Kidney (tissue), 14 donors: ENCODE measurements around the gene NPHP4. TPM values are rescaled to one million over a fixed set of nuclear protein-coding genes. Genes with fewer than 3 reads are reported as not detected.
A peak's percentile ranks its signal among the peaks of the same experiment; 100 is the strongest.

ENCODE experiments used
- DNase-seq, 5 donors: peaks; one replicate each; pipeline ENCODE4 v3.0.0-alpha.2; 2013 to 2020
- FAIRE-seq: peaks from 2 replicates; lab custom pipeline; 2012; peaks lifted over from hg19 to GRCh38; lab: Jason Lieb, UNC
- H3K27ac ChIP-seq, 2 donors: one replicate each; pipeline ENCODE4 v1.7.0; 2013; ENCODE audit warnings: low read depth in 2 of 2, low read length in 2 of 2, inconsistent platforms in 1 of 2
- H3K27me3 ChIP-seq: one replicate; pipeline ENCODE4 v1.7.1; 2013; ENCODE audit warnings: low read length, inconsistent platforms; ENCODE audit not compliant: control insufficient read depth, insufficient read depth
- H3K36me3 ChIP-seq, 3 donors: one replicate each; pipeline versions ENCODE4 v1.7.0 to v1.7.1; 2013; ENCODE audit warnings: low read length in 3 of 3, control low read depth in 1 of 3, inconsistent platforms in 1 of 3; ENCODE audit not compliant: insufficient read depth in 3 of 3, control insufficient read depth in 2 of 3
- H3K4me1 ChIP-seq, 3 donors: one replicate each; pipeline versions ENCODE4 v1.7.0 to v1.7.1; 2013; ENCODE audit warnings: low read length in 3 of 3, inconsistent platforms in 1 of 3, low read depth in 1 of 3; ENCODE audit not compliant: control insufficient read depth in 2 of 3, insufficient read depth in 2 of 3
- H3K4me3 ChIP-seq, 3 donors: one replicate each; pipeline versions ENCODE4 v1.7.0 to v1.8.1; 2013; ENCODE audit warnings: low read length in 3 of 3, control low read depth in 1 of 3, inconsistent platforms in 1 of 3
- H3K9ac ChIP-seq, 3 donors: one replicate each; pipeline versions ENCODE4 v1.7.0 to v1.7.1; 2013; ENCODE audit warnings: low read length in 3 of 3, control low read depth in 1 of 3, inconsistent platforms in 1 of 3
- H3K9me3 ChIP-seq, 3 donors: one replicate each; pipeline versions ENCODE4 v1.7.0 to v1.7.1; 2013; ENCODE audit warnings: low read length in 3 of 3, control low read depth in 1 of 3, inconsistent platforms in 1 of 3; ENCODE audit not compliant: control insufficient read depth in 2 of 3, insufficient read depth in 1 of 3
- CTCF ChIP-seq: IDR thresholded peaks from 3 replicates; pipeline ENCODE4 v1.5.1; 2012; ENCODE audit warnings: mild to moderate bottlenecking, moderate library complexity, borderline replicate concordance; ENCODE audit not compliant: insufficient read depth; ENCODE audit errors: extremely low read depth
- intact Hi-C: fragments of 100-400 bp; cut with DNase I; formaldehyde crosslinking; loops from one replicate; pipeline ENCODE4 v1.11.1; 2022
- polyA plus RNA-seq: library from polyadenylated mRNA; stranded (reverse); fragments of 350-450 nt; fragmentation: Illumina TruSeq; extraction: RNeasy Lipid Tissue Mini Kit (QIAGEN cat#74804); gene quantifications from one replicate; pipeline ENCODE4 v1.2.3, GENCODE V29; 2014; ENCODE audit warnings: low read depth, low replicate concordance; ENCODE audit not compliant: insufficient read depth
- total RNA-seq: library from RNA; stranded (reverse); fragmentation: NEBNext Ultra II Directional; extraction: Animal tissue kit (Norgen Biotek cat#: 25700); gene quantifications from one replicate; pipeline ENCODE4 v1.2.1, GENCODE V29; 2021
- donor health status: control.
- donor health status: control.
- donor health status: control.
- donor health status: control.
- donor health status: control.
- donor health status: DM: yes; HTN: yes; CAD: no.
- donor health status: Normal renal cell carcinoma (clear cell type).

Gene NPHP4
- total and polyA plus RNA-seq, 2 donors from 2014 or later: 2.9 to 16.1 TPM

DNA sequence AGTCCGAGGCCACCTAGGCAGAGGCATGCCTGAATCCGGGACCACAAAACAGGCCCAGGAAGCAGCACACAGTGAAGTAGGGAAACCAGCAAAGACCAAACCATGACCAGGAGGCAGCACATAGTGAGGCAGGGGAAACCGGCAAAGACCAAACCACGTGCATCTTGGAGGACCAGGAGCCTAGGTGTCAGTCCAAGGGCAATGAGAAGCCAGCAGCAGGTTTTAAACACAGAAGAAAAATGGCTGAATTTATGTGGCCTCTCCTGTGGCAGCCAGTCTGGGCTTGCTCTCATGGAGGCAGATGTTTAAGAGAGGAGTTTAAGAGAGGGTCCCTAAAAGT lies 42.5 kb downstream of the NPHP4 start:
- H3K27me3 ChIP-seq: no peaks in the 10 kb centered on the region
- DNase-seq (no peak), FAIRE-seq (no peak)
- no peak overlapping the region for H3K27ac ChIP-seq
- H3K36me3 ChIP-seq: peaks cover 0 to 9% (median 2%) of the 10 kb centered on the region in 3 donors
- no peaks in the 10 kb centered on the region for H3K4me1 ChIP-seq
- no peak overlapping the region for H3K4me3 ChIP-seq
- TF ChIP-seq CTCF: no peak
- intact Hi-C loops: no loop called here
- H3K9me3 ChIP-seq: no peaks in the 10 kb centered on the region
- H3K9ac ChIP-seq: no peak overlapping the region

DNA sequence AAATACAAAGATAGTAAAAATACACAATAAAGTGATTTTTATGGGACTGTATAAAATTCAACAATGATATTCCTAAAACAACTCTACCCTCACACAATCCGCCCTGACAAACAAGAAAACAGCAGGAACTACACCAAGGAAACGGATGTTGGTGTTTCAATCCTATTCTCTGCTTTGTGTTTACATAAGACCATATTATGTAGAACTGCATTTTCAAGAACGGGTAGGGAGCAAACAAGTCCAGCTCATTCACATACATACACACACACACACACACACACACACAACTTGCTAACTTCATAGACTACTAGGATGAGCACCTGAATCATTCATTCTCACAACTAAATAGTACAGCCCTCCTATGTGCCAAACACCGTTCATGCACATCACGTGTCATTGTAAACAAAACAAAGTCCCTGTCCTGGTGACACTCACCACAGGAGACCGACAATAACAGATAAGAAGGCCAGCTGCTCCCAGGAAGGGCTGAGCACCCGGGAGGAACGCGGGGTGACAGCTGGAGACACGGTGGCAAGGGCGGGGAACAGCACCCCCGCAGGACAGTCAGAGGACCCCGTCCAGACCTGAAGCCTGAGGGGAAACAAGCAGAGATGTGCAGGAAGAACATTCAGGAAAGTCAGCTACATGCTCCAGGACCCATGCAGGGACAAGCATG lies 43.0 kb downstream of the NPHP4 start:
- Histone ChIP-seq H3K36me3 (peaks cover 0 to 9% (median 2%) of the 10 kb centered on the region in 3 donors), H3K9ac (no peak overlapping the region), H3K9me3 (no peaks in the 10 kb centered on the region), H3K4me3 (no peak overlapping the region), H3K27ac (no peak overlapping the region), H3K27me3 (no peaks in the 10 kb centered on the region), H3K4me1 (no peaks in the 10 kb centered on the region)
- intact Hi-C loops: no loop called here
- no peak for FAIRE-seq
- no peak for TF ChIP-seq CTCF
- peak in 1 of 5 donors; percentile 18 for DNase-seq

- H3K4me1 ChIP-seq: no peaks in the 10 kb centered on the region
Measured at GRCh38 chr1:5948681-5949005, 43.6 kb downstream of the NPHP4 start.

More at GRCh38 chr1:5948681-5949005, 43.6 kb downstream of the NPHP4 start:
- Histone ChIP-seq H3K27ac (no peak overlapping the region), H3K27me3 (no peaks in the 10 kb centered on the region), H3K36me3 (peaks cover 0 to 9% (median 2%) of the 10 kb centered on the region in 3 donors), H3K9ac (no peak overlapping the region), H3K9me3 (no peaks in the 10 kb centered on the region), H3K4me3 (no peak overlapping the region)
- FAIRE-seq (no peak), DNase-seq (no peak)
- intact Hi-C loops: no loop called here
- no peak for TF ChIP-seq CTCF
